DMS79 (cell line): Measurements from ENCODE around the gene SIL1.

Source experiments
- DNase-seq: peaks from one replicate; lab custom pipeline; 2025; lab: John Stamatoyannopoulos, UW

SIL1 gene

GRCh38 chr5:138920181-138920580 is 278.0 kb downstream of the SIL1 start:
- no peak for DNase-seq

- no peak for DNase-seq
These were observed 279.5 kb downstream of the SIL1 start for GRCh38 chr5:138918686-138919085.

DNA sequence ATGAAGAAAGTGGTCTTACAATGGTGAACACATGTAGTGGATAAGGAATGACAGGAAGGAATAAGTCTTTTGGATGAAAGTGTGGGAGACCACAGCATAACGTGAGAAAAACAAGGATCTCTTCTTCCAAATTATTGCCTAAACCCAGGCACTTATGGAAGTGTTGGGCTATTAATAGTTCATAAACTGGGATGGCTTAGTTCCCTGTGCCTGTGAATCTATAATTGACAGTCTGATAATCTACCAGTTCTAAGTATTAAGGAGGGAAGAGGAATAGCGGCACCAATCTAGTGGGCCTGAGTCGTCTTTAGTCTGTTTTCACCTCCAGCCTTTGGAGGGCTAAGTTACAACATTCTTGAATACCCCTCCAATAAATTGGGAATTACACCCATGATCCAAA is 283.8 kb downstream of the SIL1 start:
- no peak for DNase-seq

GRCh38 chr5:138913773-138914172 is 284.4 kb downstream of the SIL1 start:
- DNase-seq, result no peak

GRCh38 chr5:138912093-138912492 is 286.1 kb downstream of the SIL1 start:
- DNase-seq, result no peak

DNA sequence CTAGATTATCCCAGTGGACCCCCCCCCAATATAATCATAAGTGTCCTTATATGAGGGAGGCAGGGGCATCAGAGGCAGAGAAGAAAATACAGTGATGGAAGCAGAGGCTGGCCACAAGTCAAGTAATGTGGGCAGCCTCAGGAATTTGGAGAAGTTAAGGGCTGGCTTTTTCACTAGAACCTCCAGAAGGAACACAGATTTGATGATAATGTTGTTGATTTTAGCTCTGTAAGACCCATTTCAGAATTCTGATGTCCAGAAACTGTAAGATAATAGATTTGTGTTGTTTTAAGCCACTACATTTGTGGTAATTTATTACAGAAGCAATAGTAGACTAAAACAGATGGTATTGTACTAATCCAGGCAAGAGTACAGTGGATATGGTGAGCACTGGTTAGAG is 286.7 kb downstream of the SIL1 start:
- DNase-seq, result no peak

GRCh38 chr5:138910546-138911185 is 287.5 kb downstream of the SIL1 start:
- no peak for DNase-seq

DNA sequence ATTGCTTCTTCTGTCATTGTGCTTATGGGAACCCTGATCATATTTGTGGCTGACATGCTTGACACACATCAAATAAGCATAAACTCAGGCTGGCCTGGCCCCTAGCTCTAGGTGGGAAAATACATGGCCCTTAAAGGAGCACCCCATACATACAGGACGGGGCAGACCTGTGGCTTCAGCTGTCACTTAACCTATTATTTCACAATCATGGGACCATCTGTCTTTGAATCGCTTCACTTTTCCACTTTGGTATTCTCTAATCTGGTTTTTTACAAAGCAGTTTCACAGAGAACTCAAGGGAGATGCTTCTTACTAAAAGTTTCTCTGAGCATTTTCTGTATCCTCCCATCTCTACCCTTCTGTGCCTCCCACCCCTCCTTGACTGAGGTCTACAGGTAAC is 288.4 kb downstream of the SIL1 start:
- DNase-seq, result no peak

GRCh38 chr5:138905541-138905940 is 292.6 kb downstream of the SIL1 start:
- no peak for DNase-seq

DNA sequence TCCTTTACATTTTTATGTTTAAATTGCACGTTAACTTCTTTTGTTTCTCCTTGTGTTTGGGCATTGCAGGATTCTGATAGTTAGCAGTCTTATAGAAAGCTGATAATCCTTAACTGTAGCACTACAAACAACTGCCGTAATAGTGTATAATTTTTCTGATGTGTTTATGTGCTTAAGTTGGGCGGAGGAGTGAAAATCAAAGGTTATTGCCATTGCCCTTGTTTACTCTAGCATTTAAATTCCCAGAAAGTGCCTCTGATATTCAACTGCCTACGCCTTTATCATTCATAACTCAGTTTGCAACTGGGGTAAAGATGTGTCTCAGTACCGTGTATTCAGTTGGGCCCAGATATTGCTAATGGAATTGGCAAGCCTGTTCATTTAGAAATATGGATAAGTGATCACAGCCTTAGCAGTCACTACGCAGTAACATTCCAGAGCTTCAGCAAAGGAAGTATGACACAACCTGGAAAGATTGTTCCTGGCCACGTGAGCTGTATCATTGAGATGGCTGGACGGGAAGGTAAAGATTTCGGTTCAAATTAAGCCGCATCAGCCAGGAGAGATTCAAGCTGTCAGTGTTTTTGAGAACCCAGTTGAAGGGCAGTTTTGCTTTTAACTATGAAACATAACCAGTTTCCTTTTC is 294.9 kb downstream of the SIL1 start:
- no peak for DNase-seq

GRCh38 chr5:138901716-138902115 is 296.5 kb downstream of the SIL1 start:
- DNase-seq, result no peak

DNA sequence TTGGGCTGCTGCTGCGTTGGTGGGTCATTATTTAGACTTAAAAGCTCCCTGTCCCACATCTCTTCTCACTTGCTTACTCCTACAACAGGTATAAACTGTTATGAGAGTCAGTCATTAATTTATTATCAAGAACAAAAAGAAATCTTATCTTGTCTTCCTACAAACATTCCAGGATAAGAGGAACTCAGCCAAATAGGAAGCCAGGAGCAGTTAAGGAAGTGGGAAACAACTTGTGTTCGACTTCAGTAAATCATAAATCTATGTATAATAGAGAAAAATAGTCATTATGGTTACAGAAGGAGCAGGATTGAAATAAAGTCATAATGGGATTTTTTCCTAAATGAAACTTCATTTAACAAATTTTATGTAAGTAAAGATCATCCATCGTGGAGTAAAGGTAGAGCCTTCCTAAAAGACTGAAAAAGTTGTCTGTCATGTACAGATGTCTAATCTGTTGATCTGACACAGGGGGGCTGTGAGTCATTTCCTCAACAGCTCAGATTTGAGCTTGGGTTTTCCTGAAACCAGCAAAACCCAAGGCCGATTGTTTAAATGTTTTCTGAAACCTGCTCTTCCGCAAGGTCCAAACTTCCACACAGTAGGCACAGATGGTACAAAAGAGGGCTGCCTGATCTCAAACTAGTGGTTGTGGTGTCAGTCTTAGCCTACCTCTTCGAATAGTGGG is 297.7 kb downstream of the SIL1 start:
- no peak for DNase-seq

DNA sequence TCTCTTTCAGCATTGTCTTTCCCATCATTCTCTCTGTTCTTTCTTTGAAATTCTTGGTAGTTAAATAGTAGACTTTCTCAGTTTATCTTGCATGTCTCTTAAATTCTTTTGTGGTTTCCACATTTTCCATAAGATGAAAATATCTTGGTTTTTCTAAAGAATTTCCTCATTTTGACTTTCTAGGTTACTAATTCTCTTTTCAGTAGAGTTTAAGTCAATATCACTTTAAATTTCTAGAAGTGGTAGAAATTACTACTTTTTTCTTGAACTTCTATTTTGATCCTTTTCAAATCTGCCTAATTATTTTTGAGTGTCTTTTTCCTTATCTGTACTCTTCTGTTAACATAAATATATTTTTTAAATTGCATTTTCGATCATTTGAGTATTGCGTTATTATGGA is 299.4 kb downstream of the SIL1 start:
- DNase-seq, result no peak

- no peak for DNase-seq
These were observed 299.9 kb downstream of the SIL1 start for GRCh38 chr5:138898299-138898698.
